ENCODE data around the gene NOX3. TPM values are rescaled to one million over a fixed set of nuclear protein-coding genes. Genes with fewer than 3 reads are reported as not detected.
"Not testable (repeated sequence)": the region's sequence is repeated elsewhere in the genome, so short reads cannot be mapped to it uniquely, and the experiment has no call there.

The NOX3 gene, protein sequence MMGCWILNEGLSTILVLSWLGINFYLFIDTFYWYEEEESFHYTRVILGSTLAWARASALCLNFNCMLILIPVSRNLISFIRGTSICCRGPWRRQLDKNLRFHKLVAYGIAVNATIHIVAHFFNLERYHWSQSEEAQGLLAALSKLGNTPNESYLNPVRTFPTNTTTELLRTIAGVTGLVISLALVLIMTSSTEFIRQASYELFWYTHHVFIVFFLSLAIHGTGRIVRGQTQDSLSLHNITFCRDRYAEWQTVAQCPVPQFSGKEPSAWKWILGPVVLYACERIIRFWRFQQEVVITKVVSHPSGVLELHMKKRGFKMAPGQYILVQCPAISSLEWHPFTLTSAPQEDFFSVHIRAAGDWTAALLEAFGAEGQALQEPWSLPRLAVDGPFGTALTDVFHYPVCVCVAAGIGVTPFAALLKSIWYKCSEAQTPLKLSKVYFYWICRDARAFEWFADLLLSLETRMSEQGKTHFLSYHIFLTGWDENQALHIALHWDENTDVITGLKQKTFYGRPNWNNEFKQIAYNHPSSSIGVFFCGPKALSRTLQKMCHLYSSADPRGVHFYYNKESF
- polyA plus RNA-seq (ENCODE audit: insufficient read length): not detected

DNA sequence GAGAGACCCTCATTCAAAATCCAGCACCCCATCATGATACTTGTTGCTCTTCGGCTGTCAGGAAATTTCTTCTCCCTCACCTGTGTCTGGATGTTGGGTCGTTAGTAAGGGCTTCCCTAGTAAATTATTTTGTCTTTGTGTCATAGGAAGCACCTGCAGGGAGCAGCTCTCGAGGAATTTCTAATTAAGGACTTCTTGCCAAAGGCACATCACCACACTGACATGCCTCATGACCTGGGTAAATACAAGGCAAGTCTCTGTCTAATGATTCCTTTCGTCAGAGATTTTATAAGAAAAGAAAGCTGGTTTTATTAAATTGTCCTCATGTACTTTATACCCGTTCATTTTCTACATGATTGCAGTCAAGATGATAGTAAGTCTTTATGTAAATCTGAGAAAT lies at the start of gene NOX3:
NOX3 (minus strand) TSS at position 74 of the 400 bp plus-strand sequence; CDS start at position 35, 39 bp downstream.
- DNase-seq: no peak

DNA sequence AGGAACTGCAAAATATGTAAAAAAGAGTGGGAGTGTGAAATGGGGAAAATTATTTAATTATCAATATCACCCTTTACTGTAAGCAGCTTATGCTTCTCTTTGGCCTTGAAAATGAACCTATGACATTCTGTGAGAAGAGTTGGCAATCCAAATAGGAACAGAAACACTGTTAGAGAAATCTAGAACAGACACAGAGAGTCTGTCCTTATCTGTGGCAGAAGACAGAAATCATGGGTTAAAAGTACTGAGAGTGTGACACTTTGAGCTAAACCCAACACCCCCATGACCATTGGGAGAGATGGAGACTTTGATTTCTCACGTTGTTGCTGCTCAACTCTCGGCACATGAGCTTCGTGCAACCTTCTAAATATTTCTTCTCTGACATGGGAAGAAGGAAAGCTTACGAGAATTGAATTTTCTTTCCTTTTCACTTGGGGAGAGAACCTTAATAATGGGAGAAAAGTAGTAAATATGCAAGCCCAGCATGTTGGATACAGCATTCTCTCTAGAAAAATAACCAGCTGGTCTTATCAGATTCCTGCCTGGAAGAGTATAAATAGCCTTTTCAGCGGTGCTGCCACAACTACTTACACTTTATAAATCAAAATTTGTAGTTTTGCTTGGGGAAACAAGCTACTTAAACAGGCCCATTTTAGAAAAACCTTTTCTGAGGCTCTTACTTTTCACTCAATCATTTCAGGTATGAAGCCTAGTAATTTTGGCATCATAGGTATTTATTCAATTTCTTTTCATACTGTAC lies 49.4 kb upstream of the NOX3 start:
- DNase-seq: no peak

DNA sequence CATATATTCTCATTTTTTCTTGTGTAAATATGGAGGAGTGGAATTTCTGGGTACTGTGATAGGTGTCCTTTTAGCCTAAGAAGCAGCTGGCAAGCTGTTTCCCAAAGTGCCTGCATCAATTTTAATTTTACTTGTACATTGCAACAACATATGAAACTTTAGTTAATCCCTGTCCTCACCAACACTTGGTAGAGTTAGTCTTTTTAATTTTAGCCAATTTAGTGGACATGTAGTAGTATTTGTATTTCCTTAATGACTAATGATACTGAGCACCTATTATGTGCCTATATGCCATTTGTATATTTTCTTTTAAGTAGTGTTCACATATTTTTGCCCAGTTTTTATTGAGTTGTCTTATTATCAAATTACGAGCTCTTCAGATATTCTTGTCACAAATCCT lies 46.8 kb upstream of the NOX3 start:
- DNase-seq: no peak

DNA sequence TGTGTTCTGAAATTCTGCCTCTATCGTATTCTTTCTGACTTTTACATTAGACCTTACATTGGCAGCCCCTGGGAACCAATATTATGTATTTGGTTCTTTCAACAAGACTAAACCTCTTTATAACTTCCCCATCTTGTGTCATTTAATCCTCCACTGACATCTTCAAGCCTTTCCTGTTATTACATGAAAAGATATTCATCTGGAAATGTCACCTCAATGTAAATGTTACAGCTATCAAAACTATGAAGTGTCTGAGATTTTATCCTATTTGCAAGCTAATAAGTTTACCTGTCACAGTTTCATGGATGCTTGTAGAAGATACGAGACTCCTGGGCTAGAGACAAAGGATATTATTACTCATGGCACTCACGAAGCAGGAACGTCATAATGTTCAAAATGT lies 43.9 kb upstream of the NOX3 start:
- DNase-seq: no peak

DNA sequence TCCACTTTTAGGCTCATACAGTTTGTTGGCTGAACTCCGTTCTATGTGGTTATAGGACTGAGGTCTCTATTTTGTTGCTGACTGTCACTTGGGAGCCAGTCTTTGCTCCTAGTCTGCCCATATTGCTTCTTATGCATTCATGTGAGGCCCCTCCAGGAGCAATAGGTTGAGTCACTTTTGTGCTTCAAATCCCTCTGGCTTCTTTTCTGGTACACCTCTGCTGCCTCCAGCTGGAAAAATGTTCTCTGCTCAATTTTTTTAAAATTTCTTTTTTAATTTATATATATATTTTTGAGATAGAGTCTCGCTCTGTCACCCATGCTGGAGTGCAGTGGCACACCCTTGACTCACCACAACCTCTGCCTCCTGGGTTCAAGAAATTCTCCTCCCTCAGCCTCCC lies 42.7 kb upstream of the NOX3 start:
- no peak for DNase-seq

DNA sequence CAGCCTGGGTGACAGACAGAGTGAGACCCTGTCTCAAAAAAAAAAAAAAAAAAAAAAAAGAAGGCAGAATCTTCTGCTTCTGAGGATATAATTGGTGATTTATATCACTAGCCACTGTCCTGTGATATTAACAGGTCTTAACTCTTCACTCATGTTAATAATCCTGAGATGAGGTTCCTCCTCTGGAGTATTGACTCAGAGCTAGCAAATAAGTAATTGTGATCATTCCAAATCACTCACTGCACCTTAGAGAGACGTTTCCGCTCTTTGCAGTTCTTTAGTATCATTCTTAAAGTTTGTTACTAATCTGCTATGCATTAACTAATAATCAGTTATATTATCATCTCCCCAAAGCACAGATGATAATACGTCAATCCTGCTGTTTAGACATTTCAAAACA lies 41.6 kb upstream of the NOX3 start:
- no peak for DNase-seq

DNA sequence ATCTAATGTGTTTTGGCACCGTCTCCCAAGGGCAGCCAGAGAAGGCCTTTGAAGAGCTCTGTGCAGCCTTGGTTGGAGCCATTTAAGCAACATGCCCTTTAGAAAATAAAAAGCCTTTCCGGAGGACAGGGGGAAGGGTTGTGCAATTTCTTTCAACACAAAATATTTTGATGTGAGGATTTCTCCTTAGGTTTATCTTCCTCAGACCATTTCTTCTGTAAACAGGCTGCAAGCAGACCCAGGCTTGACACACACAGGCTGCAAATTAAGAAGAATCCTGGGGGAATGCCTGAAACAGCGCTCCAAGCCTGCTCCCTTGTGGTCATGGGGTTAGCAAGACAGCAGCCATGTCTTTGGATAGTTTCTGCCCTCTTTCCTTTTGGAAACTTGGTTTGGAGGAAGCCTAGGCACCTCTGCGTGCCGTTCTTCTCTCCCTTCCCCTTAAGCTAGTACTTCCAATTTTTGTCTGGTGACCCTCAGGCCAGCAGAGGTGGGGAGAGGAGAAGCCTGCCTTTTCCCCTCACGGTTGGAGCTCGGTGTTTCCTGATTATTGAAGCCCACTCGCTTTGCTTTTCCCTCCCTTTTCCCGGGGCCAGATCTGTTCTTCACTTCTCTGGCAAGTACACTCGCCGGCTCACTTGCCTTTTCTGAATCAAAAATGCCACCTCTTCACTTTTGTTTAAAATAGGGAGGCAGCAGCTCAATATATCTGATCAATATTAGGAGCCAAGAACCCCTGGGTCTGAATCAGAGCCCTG lies 39.6 kb upstream of the NOX3 start:
- DNase-seq: no peak

DNA sequence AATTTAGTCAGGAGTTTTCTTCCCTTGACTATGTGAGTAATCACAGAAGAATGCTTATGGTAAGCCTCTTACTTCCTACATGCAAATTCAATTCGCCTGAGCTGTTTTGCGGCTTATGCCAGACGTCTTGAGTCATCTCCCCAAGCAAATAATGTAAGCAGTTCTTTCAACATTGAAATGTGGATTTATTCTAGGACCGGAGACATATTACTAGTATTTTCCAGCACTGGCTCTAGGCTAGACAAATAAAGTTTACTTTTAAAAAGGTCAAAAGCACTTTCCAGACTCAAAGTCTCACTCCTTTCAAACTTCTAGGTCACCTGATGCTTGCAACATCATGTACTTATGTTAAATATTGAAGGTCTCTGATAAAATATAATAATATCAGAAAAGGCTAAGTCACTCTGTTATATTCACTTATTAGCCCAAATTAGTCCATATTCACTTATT lies 38.1 kb upstream of the NOX3 start:
- peak; percentile 70 for DNase-seq

DNA sequence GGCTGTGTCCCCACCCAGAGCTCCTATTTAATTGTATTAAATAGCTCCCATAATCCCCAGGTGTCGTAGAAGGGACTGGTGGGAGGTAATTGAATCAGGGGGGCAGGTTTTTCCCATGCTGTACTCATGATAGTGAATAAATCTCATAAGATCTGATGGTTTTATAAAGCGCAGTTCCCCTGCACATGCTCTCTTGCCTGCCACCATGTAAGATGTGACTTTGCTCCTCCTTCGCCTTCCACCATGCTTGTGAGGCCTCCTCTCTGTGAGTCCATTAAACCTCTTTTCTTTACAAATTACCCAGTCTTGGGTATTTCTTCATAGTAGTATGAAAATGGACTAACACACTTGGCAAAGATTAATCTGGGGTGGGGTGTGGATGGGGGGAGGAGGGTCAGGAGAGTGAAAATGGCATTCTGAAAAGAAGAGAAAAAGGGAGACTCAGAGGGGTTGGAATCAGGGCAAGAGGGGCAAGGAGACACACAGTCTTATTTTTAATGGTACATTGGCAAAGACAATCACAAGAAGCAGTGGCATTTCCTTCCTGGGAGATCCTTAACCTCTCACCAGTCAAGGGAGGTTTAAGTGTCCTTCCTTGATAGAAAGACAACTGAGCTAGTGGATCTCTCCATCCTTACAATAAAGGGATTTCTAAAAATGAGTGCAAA lies 37.5 kb upstream of the NOX3 start:
- no peak for DNase-seq

DNA sequence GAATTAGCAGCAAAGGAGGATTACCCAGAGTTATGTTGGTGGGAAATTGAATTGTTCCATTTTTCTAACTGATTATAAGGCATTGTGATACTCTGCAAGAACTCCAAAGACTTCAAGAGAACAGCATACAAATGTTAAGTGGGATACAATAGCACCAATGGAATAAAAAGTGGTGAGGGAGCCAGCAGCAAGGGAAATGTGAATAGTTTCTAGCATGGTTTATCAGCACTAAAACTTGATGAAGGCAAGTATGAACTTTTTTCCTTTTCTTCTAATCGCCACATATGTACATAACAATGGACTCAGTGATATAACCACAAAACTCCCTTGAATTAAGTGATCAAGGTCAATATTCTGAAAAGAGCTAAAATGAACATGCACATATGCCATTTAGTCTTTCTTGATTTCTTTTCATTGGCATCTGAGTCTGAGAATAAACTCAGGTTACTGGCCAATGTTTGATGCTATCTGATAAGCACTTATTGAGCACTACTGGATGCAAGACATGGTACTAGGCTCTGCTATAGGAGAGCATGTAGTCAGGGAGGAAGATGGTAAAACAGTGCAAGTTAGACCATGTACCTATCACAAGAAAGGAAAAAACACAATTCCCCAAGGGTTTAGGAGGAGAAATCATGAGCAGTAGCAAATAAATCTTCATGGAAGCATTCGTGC lies 36.6 kb upstream of the NOX3 start:
- no peak for DNase-seq

DNA sequence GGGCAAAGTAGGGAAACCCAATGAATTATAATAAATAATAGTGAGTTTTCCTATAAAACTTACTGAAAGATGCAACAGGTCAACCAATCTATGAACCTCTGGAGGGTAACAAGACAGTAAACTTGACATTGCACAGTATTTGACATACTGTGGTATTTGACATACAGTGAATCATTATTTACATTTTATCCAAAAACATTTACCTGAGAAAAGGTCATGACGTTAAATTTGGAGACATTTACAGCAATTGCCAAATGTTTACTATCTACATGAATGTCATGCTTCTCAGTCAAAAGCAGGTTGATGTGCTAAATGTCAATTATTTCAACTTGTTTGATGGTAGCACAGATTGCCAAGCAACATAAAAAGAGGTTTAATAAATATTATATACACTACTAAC lies 35.8 kb upstream of the NOX3 start:
- no peak for DNase-seq

DNA sequence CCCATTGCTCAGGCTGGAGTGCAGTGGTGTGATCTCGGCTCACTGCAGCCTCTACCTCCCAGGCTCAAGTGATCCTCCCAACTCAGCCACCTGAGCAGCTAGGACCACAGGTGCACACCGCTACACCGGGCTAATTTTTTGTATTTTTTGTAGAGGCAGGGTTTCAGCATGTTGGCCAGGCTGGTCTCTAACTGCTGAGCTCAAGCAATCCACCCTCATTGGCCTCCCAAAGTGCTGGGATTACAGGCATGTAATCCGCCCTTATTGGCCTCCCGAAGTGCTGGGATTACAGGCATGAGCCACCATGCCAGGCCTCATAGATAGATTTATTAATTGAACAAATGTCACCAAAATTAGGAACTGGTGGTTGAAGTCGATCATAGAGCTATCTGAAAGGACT lies 32.6 kb upstream of the NOX3 start:
- DNase-seq: not testable (repeated sequence)

DNA sequence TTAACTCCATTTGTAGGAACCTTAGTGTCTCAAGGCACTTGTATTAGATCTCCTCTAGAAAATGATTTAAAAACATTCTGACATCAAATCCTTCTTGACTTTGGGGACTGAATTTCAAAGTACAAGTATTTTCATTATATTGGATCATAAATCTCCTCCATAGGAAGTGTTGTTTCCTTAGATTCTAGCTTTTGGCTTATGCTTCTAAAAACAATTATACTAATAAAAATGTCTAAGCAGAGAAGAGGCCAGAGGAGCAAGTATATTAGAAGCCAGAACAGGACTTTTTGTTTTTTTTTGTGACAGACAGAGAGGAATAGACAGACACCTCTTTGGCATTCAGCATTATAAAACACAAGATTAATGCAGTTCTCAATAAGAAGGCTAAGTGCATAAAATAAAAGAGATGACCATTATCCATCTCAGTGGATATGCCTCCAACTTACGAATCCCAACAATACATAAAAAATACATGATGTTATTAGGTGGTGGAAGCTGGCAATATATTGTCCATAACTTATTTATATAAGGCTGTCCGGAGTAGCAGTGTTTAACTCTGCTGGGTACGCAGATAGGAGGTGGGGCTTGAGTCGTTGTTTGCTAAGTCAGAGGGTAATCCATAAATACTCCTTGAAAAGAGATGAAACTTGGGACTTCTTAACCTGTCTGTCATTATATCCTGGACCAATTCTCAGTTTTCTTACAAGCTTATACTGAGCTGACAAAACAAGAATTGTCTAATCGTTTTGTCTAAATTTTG lies 31.9 kb upstream of the NOX3 start:
- no peak for DNase-seq

DNA sequence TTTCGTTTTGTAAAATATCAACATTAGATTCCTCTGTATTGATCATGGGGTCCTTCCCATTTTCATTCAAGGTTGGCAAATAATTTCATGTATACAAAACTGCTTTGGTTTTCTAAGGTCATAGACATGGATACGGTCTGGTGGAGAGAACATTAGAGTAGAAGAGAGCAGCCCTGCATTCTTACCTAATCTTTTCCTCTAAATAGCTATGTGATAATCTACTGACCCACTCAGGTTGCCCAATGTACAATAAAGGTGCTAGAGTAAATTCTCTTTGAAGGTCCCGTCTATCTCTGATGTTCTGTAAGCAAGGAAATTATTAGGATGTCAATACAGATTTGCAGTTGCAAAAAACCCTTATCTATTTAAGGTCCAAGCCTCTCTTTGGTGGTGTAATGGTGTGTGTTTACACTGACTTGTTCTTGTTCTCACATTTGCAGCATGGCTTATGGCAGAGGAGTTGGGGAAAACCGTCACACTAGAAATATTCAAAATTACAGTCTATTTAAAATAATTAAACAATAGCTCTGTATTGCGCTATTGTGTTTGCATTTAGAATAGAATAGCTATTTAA lies 31.2 kb upstream of the NOX3 start:
- DNase-seq: no peak

DNA sequence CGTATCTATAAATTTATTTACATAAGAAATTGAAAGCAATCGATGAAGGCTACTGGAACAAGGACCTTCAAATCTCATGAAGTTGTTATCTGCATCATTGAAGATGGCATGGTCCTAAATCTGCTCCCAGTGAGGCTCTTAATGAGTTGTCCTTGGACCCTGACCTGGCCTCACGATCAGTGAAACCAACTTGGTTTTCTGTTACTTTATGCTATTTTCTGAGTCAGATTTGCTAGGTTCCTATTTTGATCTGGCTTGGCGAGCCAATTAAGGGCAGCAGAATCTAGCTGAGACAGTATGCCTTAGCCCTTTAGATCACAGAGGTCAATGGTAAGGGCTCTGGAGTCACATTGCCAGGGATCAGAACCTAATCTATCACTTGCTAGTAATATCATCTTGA lies 30.1 kb upstream of the NOX3 start:
- DNase-seq: no peak

DNA sequence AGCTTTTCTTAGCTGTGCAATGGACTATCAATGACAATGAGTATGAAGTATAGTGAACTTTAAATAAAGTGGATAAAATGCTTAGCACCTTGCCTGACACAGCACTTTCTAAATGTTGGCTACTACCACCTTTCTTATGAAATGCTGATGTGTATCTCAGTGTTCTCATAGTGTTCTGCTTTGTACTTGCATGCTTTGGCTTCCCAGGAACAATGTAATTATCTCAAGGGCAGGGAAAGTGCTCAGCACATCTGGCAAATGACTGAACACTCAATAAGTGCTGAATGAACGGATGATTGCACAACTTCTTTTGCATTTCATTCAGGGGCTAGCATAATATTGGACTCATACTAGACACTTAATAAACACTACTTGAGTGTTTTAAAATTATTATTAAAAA lies 28.2 kb upstream of the NOX3 start:
- DNase-seq: no peak

DNA sequence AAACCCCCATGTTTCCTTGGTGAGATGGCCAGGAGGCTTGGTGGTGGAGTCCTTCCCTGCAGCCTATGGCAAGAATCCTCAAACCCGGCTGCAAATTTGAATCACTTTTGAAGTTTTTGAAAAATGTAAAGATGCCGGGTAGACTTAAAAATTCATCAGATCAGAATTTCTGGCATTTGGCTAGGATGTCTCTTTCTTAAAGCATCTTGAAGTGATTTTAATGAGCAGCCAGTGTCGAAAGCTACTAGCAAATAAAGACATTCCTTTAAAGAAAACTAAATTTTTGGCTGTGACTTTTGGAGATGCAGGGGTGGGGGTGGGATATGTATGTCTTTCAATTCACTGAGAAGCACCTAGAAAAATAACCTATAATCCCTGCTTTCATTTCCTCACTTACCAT lies 25.6 kb upstream of the NOX3 start:
- no peak for DNase-seq

DNA sequence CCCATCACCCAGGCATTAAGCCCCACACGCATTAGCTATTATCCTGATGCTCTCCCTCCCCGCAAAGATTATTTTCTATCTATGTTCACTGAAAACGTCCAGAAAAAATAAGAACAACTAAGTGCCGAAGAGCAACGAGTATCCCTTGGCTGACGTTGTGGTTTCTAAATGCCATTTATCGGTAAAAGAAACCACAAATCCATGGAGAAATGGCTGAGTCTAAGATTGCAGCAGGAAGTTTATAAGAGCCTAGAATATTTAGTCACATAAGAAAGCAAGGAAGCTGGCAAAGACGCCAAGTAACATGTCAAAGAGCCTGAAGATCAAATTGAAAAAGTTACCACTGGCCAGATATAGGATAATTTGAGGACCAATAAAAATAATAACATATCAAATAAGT lies 18.1 kb upstream of the NOX3 start:
- DNase-seq: no peak

DNA sequence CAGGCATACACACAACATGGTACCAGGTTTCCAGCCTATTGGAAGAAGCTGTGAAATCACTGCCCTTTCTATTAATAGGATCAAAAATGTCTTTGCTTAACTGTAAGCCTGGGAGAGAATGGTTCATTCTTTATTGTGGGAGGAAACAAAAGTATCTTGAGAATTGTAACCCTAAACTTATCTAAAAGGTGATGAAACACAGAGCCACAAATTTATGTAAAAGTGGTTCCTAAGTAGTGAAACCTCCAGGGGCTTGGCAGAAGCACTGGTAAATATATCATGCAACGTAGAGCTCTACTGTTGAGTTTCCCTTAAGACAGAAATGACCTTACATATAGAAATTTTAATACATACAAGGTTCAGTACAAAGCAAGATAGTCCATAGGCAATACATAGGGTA lies 17.2 kb upstream of the NOX3 start:
- no peak for DNase-seq

DNA sequence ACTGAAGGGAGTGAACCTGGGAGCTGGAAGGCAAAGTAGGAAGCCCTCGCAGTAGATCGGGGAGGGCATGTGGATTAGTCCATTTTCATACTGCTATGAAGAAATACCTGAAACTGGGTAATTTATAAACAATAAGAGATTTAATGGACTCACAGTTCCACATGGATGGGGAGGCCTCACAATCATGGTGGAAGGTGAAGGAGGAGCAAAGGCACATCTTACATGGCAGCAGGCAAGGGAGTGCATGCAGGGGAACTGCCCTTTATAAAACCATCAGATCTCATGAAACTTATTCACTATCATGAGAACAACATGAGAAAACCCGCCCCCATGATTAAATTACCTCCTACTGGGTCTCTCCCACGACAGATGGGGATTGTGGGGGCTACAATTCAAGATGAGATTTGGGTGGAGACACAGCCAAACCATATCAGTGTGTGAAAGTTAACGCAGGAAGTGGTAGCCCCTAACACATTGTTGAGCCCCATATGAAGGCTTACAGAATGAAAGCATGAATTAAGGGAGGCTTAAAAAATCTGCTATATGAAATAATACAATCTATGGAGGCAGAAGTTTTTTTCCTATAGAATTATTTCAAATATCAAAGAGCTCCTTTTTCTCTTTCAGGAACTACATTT lies 15.5 kb upstream of the NOX3 start:
- DNase-seq: not testable (repeated sequence)
